K562 (cell line): ENCODE results near the gene MKNK1. TPM values are rescaled to one million over a fixed set of nuclear protein-coding genes. Genes with fewer than 3 reads are reported as not detected.

Source experiments
- ATAC-seq: fragments of 200-7000 bp; cut with Tn5 transposase; 3 replicates; pipeline ENCODE4 v1.9.1; 2020; ENCODE audit warnings: moderate library complexity
- BruUV-seq: library from RNA; stranded (reverse); fragments of 400-500 nt; replicated peaks from 2 replicates; lab custom pipeline; 2021; lab: Mats Ljungman, UMichigan
- CTCF ChIA-PET: fragments of 300-600 bp; formaldehyde crosslinking; extraction: SDS; loops from one replicate; lab custom pipeline; 2021; ENCODE audit warnings: low intra/inter-chr PET ratio; lab: Yijun Ruan, JAX
- POLR2A ChIA-PET: fragments of 300-600, 350-650 bp; sonication (Branson Sonifier 250); formaldehyde crosslinking; extraction: SDS; loops from one replicate; lab custom pipeline; 2021; ENCODE audit warnings: antibody characterized with exemption, inconsistent platforms; lab: Yijun Ruan, JAX
- DNase-seq, 4 experiments: peaks; one replicate each; pipeline versions ENCODE4 v3.0.0 to v3.0.0-alpha.2; 2011 to 2018; ENCODE audit warnings: low spot score in 3 of 4, mixed read lengths in 3 of 4; ENCODE audit errors: extremely low read depth in 1 of 4
- FAIRE-seq: peaks from 2 replicates; lab custom pipeline; 2011; peaks lifted over from hg19 to GRCh38; lab: Jason Lieb, UNC
- H2AFZ ChIP-seq: 2 replicates; pipeline ENCODE4 v1.6.0; 2011; ENCODE audit warnings: low read depth, low read length, control low read depth, inconsistent platforms
- H3K27ac ChIP-seq: fragments of 200-600 bp; 3 replicates; pipeline ENCODE4 v1.8.0; 2011; ENCODE audit warnings: low read depth, mild to moderate bottlenecking, control low read depth, inconsistent platforms, low read length, moderate library complexity, mixed read lengths; ENCODE audit errors: extremely low read depth
- H3K27me3 ChIP-seq, 2 experiments: fragments of 300-600 bp in 1 of 2; 2 replicates in 1 of 2; 3 replicates in 1 of 2; pipeline versions ENCODE4 v1.6.0 to v1.8.0; 2011; ENCODE audit warnings: inconsistent platforms in 2 of 2, low read length in 2 of 2, mild to moderate bottlenecking in 1 of 2, mixed read lengths in 1 of 2, moderate library complexity in 1 of 2; ENCODE audit not compliant: control insufficient read depth in 2 of 2, insufficient read depth in 2 of 2
- H3K36me3 ChIP-seq: fragments of 300-600 bp; 3 replicates; pipeline ENCODE4 v1.8.0; 2011; ENCODE audit warnings: mild to moderate bottlenecking, low read length, inconsistent platforms; ENCODE audit not compliant: control insufficient read depth, insufficient read depth
- H3K4me1 ChIP-seq, 2 experiments: fragments of 200-600 bp in 1 of 2; replicated peaks in 1 of 2; 2 replicates in 1 of 2; 3 replicates in 1 of 2; pipeline versions ENCODE4 v1.5.1 to v1.8.0; 2011; ENCODE audit warnings: inconsistent platforms in 2 of 2, low read length in 2 of 2, mild to moderate bottlenecking in 1 of 2, mixed read lengths in 1 of 2, moderate library complexity in 1 of 2; ENCODE audit not compliant: control insufficient read depth in 2 of 2, insufficient read depth in 2 of 2
- H3K4me2 ChIP-seq: 2 replicates; pipeline ENCODE4 v1.6.1; 2011; ENCODE audit warnings: low read length, control low read depth, inconsistent platforms, mixed read lengths; ENCODE audit not compliant: insufficient read depth
- H3K4me3 ChIP-seq: fragments of 200-600 bp; sonication (generic), shearing (Covaris generic); 2 replicates; pipeline ENCODE4 v1.5.1; 2016; ENCODE audit warnings: control low read depth, inconsistent platforms
- H3K79me2 ChIP-seq: fragments of 200-600 bp; 3 replicates; pipeline ENCODE4 v1.8.0; 2011; ENCODE audit warnings: low read length, inconsistent platforms; ENCODE audit not compliant: control insufficient read depth, insufficient read depth
- H3K9ac ChIP-seq, 2 experiments: 2 replicates each; pipeline versions ENCODE4 v1.6.0 to v1.6.1; 2011; ENCODE audit warnings: low read depth in 2 of 2, low read length in 2 of 2, control low read depth in 1 of 2, inconsistent platforms in 1 of 2, mild to moderate bottlenecking in 1 of 2, mixed read lengths in 1 of 2; ENCODE audit not compliant: insufficient read depth in 1 of 2
- H3K9me1 ChIP-seq: one replicate; pipeline ENCODE4 v1.6.0; 2011; ENCODE audit warnings: inconsistent platforms, mild to moderate bottlenecking, low read length, moderate library complexity; ENCODE audit not compliant: control insufficient read depth, insufficient read depth
- H3K9me3 ChIP-seq: replicated peaks from 2 replicates; pipeline ENCODE4 v1.5.1; 2011; ENCODE audit warnings: low read depth, low read length, inconsistent platforms; ENCODE audit not compliant: control insufficient read depth, insufficient read depth
- H4K20me1 ChIP-seq: replicated peaks from 2 replicates; pipeline ENCODE4 v1.6.1; 2011; ENCODE audit warnings: low read length, inconsistent platforms, mixed read lengths; ENCODE audit not compliant: control insufficient read depth, insufficient read depth
- HCFC1 ChIP-seq: IDR thresholded peaks from 2 replicates; pipeline ENCODE4 v1.6.1; 2012; ENCODE audit warnings: low read depth, low read length, improper control_type of control experiment
- PRPF4 ChIP-seq: fragments of 200-400 bp; formaldehyde crosslinking; IDR thresholded peaks from one replicate; pipeline ENCODE4 v1.6.1; 2017; ENCODE audit warnings: low read length, low read depth, mild to moderate bottlenecking; ENCODE audit not compliant: insufficient read depth, poor library complexity, severe bottlenecking
- RAD21 ChIP-seq, 2 experiments: fragments of 250-450 bp in 1 of 2; fragments of 450-650 bp in 1 of 2; sonication (Bioruptor Pico) in 1 of 2; formaldehyde crosslinking in 1 of 2; IDR thresholded peaks in 1 of 2; conservative IDR thresholded peaks in 1 of 2; 2 replicates each; pipeline versions ENCODE4 v1.4.0 to v1.8.0; 2020 to 2022; ENCODE audit warnings: mild to moderate bottlenecking in 2 of 2, moderate library complexity in 1 of 2
- REST ChIP-seq, 2 experiments: fragments of 450-650 bp; formaldehyde crosslinking in 1 of 2; IDR thresholded peaks; 2 replicates each; pipeline versions ENCODE4 v1.4.0 to v1.6.1; 2014 to 2020; ENCODE audit warnings: mild to moderate bottlenecking in 2 of 2, borderline replicate concordance in 1 of 2, low read depth in 1 of 2
- RFX7 ChIP-seq: fragments of 250-450 bp; sonication (Bioruptor Pico); IDR thresholded peaks from 2 replicates; pipeline ENCODE4 v1.5.1; 2021; ENCODE audit warnings: mild to moderate bottlenecking
- SIN3A ChIP-seq, 2 experiments: fragments of 150-350 bp in 1 of 2; IDR thresholded peaks; 2 replicates each; pipeline ENCODE4 v1.6.1; 2011 to 2016; ENCODE audit warnings: borderline replicate concordance in 2 of 2, low read depth in 2 of 2, low read length in 2 of 2, mild to moderate bottlenecking in 2 of 2, moderate library complexity in 2 of 2; ENCODE audit not compliant: control insufficient read depth in 1 of 2
- SREBF1 ChIP-seq: fragments of 150-350 bp; IDR thresholded peaks from 2 replicates; pipeline ENCODE4 v1.6.1; 2014; ENCODE audit warnings: antibody characterized with exemption, low read depth, low read length, borderline replicate concordance
- TGIF2 ChIP-seq: sonication (generic); formaldehyde crosslinking; IDR thresholded peaks from 2 replicates; pipeline ENCODE4 v1.8.1; 2022; ENCODE audit warnings: mild to moderate bottlenecking, missing genetic modification reagents, moderate library complexity
- WGBS: fragments of 100-300 bp; shearing (Covaris generic); methylation state at CpG from one replicate; pipeline ENCODE4 v1.1.6; 2016; ENCODE audit warnings: low coverage, mixed read lengths; ENCODE audit not compliant: insufficient coverage; ENCODE audit errors: missing lambda C conversion rate; 5-methylcytosine and 5-hydroxymethylcytosine counted together
- in situ Hi-C: fragments of 300-500 bp; cut with MboI; formaldehyde crosslinking; loops from 4 replicates; pipeline ENCODE4 v1.15.0; 2018; ENCODE audit warnings: inconsistent platforms, mixed read lengths
- intact Hi-C: fragments of 100-400 bp; cut with micrococcal nuclease; formaldehyde crosslinking; loops from 2 replicates; pipeline ENCODE4 v1.14.2; 2022
- polyA plus RNA-seq, 8 experiments: library from polyadenylated mRNA; depleted of rRNA in 4 of 8; stranded (reverse) in 5 of 8; unstranded in 3 of 8; fragments of >200 nt; fragmentation: Nextera tagmentation in 2 of 8; fragmentation: Illumina TruSeq in 1 of 8; extraction: Ambion mirVana in 2 of 8; extraction: Trizol in 1 of 8; gene quantifications; 2 replicates each; pipeline versions ENCODE4 v1.2.1 to v1.2.3, GENCODE V29; 2011 to 2014; ENCODE audit warnings: inconsistent platforms in 1 of 8, missing spikeins in 1 of 8
- total RNA-seq, 7 experiments: library from RNA; depleted of rRNA in 6 of 7; stranded (reverse); fragments of >200 nt in 6 of 7; fragmentation: Illumina TruSeq in 2 of 7; extraction: Trizol in 2 of 7; gene quantifications; 2 replicates each; pipeline versions ENCODE4 v1.2.1 to v1.2.3, GENCODE V29; 2011 to 2021; ENCODE audit warnings: low replicate concordance in 1 of 7

Gene MKNK1
- total and polyA plus RNA-seq, 9 of the 15 experiments (the other 6 are each of a cell fraction or from before 2014, with no cell fraction given) = 27.7 to 51.3 (median 43.7) TPM

GRCh38 chr1:46646844-46647243 is 42.8 kb upstream of the MKNK1 start:
- no TSS peak for BruUV-seq
- DNase-seq (no peak), FAIRE-seq (no peak), ATAC-seq (no peak)
- intact Hi-C loops (no loop called here), in situ Hi-C loops (no loop called here)
- Histone ChIP-seq H3K27me3 (no peaks in the 10 kb centered on the region), H4K20me1 (no peaks in the 10 kb centered on the region), H3K9ac (no peak overlapping the region), H3K36me3 (peaks cover 5% of the 10 kb centered on the region), H3K9me3 (no peaks in the 10 kb centered on the region), H3K79me2 (no peaks in the 10 kb centered on the region), H3K4me3 (no peak overlapping the region), H3K4me2 (no peak overlapping the region), H3K4me1 (peaks cover 0 to 5% of the 10 kb centered on the region in 2 experiments; a peak in 3 of 5 replicates), H3K9me1 (no peaks in the 10 kb centered on the region), H2AFZ (no peak overlapping the region), H3K27ac (no peak overlapping the region)
- WGBS = 62% methylated on average over 2 of the region's 2 CpGs
- ChIA-PET POLR2A (interaction anchor here (1.0 kb wide), 1 partner anchor 10 kb away, joined by 3 read pairs; no protein-coding TSS in a partner anchor), CTCF (no interaction called here)
- TF ChIP-seq REST (IDR thresholded peaks at IDR 0.05; ENCODE audit: borderline replicate concordance) (no peak), REST (CRISPR knock-in tag; IDR thresholded peaks at IDR 0.05; ENCODE audit: low read depth) (no peak), RFX7 (CRISPR knock-in tag) (no peak), TGIF2 (no peak), HCFC1 (no peak), RAD21 (CRISPR knock-in tag; conservative IDR thresholded peaks at IDR 0.05 in 1 of 2, IDR thresholded peaks at IDR 0.05 in 1 of 2) (no peak), SREBF1 (no peak), SIN3A (IDR thresholded peaks at IDR 0.05; ENCODE audit: borderline replicate concordance in 2 of 2, control insufficient read depth in 1 of 2, low read depth in 2 of 2, low read length in 2 of 2) (no peak), PRPF4 (no peak)
